ENCODE data around the gene CDH26.
A peak's percentile ranks its signal among the peaks of the same experiment; 100 is the strongest.

DNA sequence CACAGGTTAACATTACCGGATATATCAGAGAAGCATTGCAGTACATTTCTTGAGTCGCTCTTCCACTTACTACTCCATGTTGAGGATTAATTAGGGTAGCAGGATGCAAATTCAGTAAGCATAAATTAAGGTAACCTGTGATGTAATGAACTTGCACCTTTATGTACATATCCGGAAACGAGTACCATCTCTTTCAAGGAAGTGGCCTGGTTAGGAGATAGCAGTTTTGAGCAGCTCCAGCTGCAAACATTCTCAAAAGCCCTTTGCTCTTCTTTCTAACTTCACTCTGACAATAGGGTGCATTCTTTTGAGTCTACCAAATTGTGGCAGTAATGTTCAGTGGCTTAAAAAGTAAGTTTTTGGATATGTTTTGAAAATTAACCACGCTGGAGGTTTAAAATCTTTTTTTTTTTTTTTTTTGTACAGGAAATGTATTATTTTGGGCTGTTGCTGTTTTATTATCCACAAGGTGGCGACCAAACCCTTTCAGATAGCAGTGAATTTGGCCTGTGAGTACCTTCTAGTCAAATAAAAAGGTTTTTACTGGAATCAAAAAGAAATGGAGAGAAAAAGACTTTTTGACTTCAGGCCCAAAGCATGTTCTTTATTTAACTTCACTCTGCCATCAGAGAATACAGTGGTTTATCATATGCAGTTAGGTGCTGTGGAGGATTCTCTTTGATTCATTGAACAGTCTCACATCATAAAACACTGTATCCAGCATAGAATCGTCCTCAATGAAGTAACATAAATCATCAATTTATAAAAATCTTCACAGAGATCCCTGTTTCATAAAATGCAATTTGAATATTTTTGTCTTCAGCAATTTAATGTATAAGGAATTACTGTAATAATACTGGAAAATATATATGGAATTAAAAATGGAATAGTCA, 9.1 kb upstream of the CDH26 start:
- TF ChIP-seq, protein P1, sequence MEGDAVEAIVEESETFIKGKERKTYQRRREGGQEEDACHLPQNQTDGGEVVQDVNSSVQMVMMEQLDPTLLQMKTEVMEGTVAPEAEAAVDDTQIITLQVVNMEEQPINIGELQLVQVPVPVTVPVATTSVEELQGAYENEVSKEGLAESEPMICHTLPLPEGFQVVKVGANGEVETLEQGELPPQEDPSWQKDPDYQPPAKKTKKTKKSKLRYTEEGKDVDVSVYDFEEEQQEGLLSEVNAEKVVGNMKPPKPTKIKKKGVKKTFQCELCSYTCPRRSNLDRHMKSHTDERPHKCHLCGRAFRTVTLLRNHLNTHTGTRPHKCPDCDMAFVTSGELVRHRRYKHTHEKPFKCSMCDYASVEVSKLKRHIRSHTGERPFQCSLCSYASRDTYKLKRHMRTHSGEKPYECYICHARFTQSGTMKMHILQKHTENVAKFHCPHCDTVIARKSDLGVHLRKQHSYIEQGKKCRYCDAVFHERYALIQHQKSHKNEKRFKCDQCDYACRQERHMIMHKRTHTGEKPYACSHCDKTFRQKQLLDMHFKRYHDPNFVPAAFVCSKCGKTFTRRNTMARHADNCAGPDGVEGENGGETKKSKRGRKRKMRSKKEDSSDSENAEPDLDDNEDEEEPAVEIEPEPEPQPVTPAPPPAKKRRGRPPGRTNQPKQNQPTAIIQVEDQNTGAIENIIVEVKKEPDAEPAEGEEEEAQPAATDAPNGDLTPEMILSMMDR (conservative IDR thresholded peaks at IDR 0.05; ENCODE audit: low read depth in 2 of 2): peak; percentile 57 to 68
- no peak for TF ChIP-seq EZH2 (IDR thresholded peaks at IDR 0.05; ENCODE audit: low read depth, unreplicated experiment)
- TF ChIP-seq POLR2AphosphoS5 (IDR thresholded peaks at IDR 0.05; ENCODE audit: low read depth): no peak
